Heart right ventricle (tissue), 16 donors: ENCODE results near the gene ZNF205. TPM values are rescaled to one million over a fixed set of nuclear protein-coding genes. Genes with fewer than 3 reads are reported as not detected.

Source experiments
- ATAC-seq, 8 donors: fragments of 200-7000 bp; cut with Tn5 transposase; one replicate each; pipeline ENCODE4 v1.9.1; 2020; ENCODE audit warnings: mild to moderate bottlenecking in 8 of 8, moderate library complexity in 8 of 8, moderate number of reproducible peaks in 1 of 8
- DNase-seq, 2 donors: peaks; one replicate each; pipeline ENCODE4 v3.0.0-alpha.2; 2020
- H3K27ac ChIP-seq, 10 donors: fragments of 200-600 bp; sonication (generic) in 2 of 10; one replicate each; pipeline versions ENCODE4 v1.5.0 to v1.8.0; 2020 to 2022; ENCODE audit warnings: mild to moderate bottlenecking in 3 of 10
- H3K27me3 ChIP-seq, 7 donors: fragments of 200-600 bp; one replicate each; pipeline ENCODE4 v1.8.0; 2021 to 2022; ENCODE audit warnings: mild to moderate bottlenecking in 2 of 7
- H3K36me3 ChIP-seq, 9 donors: fragments of 200-600 bp; sonication (generic) in 1 of 9; one replicate each; pipeline versions ENCODE4 v1.5.0 to v1.8.0; 2020 to 2022; ENCODE audit warnings: mild to moderate bottlenecking in 2 of 9
- H3K4me1 ChIP-seq, 9 donors: fragments of 200-600 bp; sonication (generic) in 1 of 9; one replicate each; pipeline versions ENCODE4 v1.5.0 to v1.8.0; 2020 to 2022; ENCODE audit warnings: mild to moderate bottlenecking in 4 of 9
- H3K4me3 ChIP-seq, 10 donors: fragments of 200-600 bp; sonication (generic) in 2 of 10; one replicate each; pipeline versions ENCODE4 v1.5.0 to v1.8.0; 2020 to 2022; ENCODE audit warnings: mild to moderate bottlenecking in 7 of 10, moderate library complexity in 2 of 10
- H3K9me3 ChIP-seq, 11 donors: fragments of 200-600 bp in 10 of 11; sonication (generic) in 2 of 11; one replicate each; pipeline versions ENCODE4 v1.5.0 to v1.8.0; 2013 to 2022; ENCODE audit warnings: mild to moderate bottlenecking in 2 of 11, control low read depth in 1 of 11, moderate library complexity in 1 of 11
- WGBS, 2 donors: extraction: QIAGEN DNeasy Blood & Tissue Kit; methylation state at CpG; one replicate each; pipeline ENCODE4 v1.1.7; 2013; ENCODE audit warnings: inconsistent platforms in 1 of 2; 5-methylcytosine and 5-hydroxymethylcytosine counted together
- intact Hi-C, 10 donors: fragments of 100-400 bp; cut with DNase I; formaldehyde crosslinking; loops; one replicate each; pipeline versions ENCODE4 v1.11.1 to v1.14.2; 2022
- polyA plus RNA-seq, 2 donors: library from polyadenylated mRNA; stranded (reverse); fragments of 200-250 nt; gene quantifications; one replicate each; pipeline ENCODE4 v1.2.3, GENCODE V29; 2013
- total RNA-seq, 10 donors: library from RNA; stranded (reverse); fragmentation: NEBNext Ultra II Directional in 3 of 10; extraction: Animal tissue kit (Norgen Biotek cat#: 25700) in 3 of 10; gene quantifications; one replicate each; pipeline versions ENCODE4 v1.2.1 to v1.2.4, GENCODE V29; 2021 to 2023
- TF ChIP-seq, protein P1 (sequence below), 9 donors: fragments of 200-600 bp; sonication (generic) in 2 of 9; IDR thresholded peaks; one replicate each; pipeline versions ENCODE4 v1.5.0 to v1.8.0; 2021 to 2022; ENCODE audit warnings: antibody characterized with exemption in 9 of 9, mild to moderate bottlenecking in 5 of 9, moderate library complexity in 1 of 9
- donor health status: Arrhythmogenic right ventricular cardiomyopathy.
- donor health status: ischemic (EF 13 %, LVEDD 7.1; RV severe dilation, severe dysfunction).
- donor health status: healthy with polysubstance abuse.
- donor health status: DM: no; HTN: yes; CAD: no.
- donor health status: DM: no; HTN: no; CAD: no.
- donor health status: ischemic (EF 25% LVEDD 6.9; RV normal size, moderate dysfunction).
- donor health status: ischemic (EF 25% LVEDD 5.7; RV mildly dilated, moderate dysfunction).
- donor health status: healthy.
- donor health status: DM: yes; HTN: yes; CAD: no.
- donor health status: Ischemic cardiomyopathy.
- donor health status: ischemic (EF 35%, LVEDD 5.7; RV mildly dilated, moderate dysfunction).
- donor health status: nonischemic (EF 11% LVEDD 7.7; RV severe dilation, severe dysfunction).
- donor health status: DM: yes; HTN: yes; CAD: no.
- donor health status: PGD.
- donor health status: ischemic (EF 29% LVEDD 5.4; RV normal size, mild dysfunction).
- donor health status: nonischemic (EF 23%, LVEDD 6.1; RV moderate dilation, normal function).

The ZNF205 gene
- total and polyA plus RNA-seq, 12 donors = 5.8 to 26.9 (median 8.0) TPM

DNA sequence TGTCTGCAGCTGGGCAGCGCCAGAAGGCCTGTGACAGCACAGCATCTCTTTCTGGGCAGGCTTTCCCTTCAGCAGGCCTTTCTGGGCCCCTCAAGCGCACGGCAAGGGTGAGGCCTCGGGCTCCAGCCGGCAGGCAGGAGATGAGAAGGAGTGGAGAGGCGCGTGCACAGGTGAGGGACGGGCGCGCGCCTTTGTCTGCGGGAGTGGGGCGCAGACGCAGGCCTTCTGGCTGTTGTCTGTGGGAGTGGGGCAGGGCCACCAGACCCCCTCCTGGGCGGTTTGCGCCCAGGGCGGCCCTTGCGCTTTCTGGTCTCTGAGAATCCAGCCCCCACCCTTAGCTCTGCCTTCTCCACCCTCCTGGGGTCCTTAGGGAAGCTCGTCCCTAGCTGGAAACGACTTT, 6.5 kb downstream of the ZNF205 start:
- peaks cover 8 to 32% (median 16%) of the 10 kb centered on the region in 9 donors for H3K4me1 ChIP-seq
- ATAC-seq = no peak
- H3K4me3 ChIP-seq = no peak overlapping the region
- 94 to 97% methylated on average over 20 of the region's 20 CpGs for WGBS, 2 donors
- no peaks in the 10 kb centered on the region for H3K27me3 ChIP-seq
- no peaks in the 10 kb centered on the region for H3K9me3 ChIP-seq
- intact Hi-C loops = loop anchor here in 1 of 10 donors (10.0 kb wide), 1 partner anchor 64 kb away; no protein-coding TSS in a partner anchor
- TF ChIP-seq, protein P1, sequence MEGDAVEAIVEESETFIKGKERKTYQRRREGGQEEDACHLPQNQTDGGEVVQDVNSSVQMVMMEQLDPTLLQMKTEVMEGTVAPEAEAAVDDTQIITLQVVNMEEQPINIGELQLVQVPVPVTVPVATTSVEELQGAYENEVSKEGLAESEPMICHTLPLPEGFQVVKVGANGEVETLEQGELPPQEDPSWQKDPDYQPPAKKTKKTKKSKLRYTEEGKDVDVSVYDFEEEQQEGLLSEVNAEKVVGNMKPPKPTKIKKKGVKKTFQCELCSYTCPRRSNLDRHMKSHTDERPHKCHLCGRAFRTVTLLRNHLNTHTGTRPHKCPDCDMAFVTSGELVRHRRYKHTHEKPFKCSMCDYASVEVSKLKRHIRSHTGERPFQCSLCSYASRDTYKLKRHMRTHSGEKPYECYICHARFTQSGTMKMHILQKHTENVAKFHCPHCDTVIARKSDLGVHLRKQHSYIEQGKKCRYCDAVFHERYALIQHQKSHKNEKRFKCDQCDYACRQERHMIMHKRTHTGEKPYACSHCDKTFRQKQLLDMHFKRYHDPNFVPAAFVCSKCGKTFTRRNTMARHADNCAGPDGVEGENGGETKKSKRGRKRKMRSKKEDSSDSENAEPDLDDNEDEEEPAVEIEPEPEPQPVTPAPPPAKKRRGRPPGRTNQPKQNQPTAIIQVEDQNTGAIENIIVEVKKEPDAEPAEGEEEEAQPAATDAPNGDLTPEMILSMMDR (IDR thresholded peaks at IDR 0.05) = no peak
- DNase-seq = no peak
- H3K36me3 ChIP-seq = peaks cover 0 to 71% (median 16%) of the 10 kb centered on the region in 9 donors
- H3K27ac ChIP-seq = no peak overlapping the region

DNA sequence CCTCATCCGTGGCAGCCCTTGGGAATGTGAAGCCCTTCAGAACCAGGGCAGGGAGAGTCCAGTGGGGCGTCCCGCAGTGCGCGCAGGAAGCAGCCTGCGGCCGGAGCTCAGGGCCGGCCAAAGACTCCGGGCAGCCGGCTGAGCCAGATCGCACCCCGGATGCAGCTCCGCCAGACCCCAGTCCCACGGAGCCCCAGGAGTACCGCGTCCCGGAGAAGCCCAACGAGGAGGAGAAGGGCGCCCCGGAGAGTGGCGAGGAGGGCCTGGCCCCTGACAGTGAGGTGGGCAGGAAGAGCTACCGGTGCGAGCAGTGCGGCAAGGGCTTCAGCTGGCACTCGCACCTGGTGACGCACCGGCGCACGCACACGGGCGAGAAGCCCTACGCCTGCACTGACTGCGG, 6.9 kb downstream of the ZNF205 start:
- peaks cover 4 to 30% (median 14%) of the 10 kb centered on the region in 9 donors for H3K4me1 ChIP-seq
- no peak overlapping the region for H3K27ac ChIP-seq
- WGBS, 2 donors = 94% methylated on average over 33 of the region's 33 CpGs
- ATAC-seq = no peak
- TF ChIP-seq, protein P1 (IDR thresholded peaks at IDR 0.05) = no peak
- H3K4me3 ChIP-seq = no peak overlapping the region
- H3K27me3 ChIP-seq = no peaks in the 10 kb centered on the region
- H3K9me3 ChIP-seq = no peaks in the 10 kb centered on the region
- peaks cover 0 to 68% (median 16%) of the 10 kb centered on the region in 9 donors for H3K36me3 ChIP-seq
- intact Hi-C loops = loop anchor here in 1 of 10 donors (10.0 kb wide), 1 partner anchor 64 kb away; no protein-coding TSS in a partner anchor
- no peak for DNase-seq

DNA sequence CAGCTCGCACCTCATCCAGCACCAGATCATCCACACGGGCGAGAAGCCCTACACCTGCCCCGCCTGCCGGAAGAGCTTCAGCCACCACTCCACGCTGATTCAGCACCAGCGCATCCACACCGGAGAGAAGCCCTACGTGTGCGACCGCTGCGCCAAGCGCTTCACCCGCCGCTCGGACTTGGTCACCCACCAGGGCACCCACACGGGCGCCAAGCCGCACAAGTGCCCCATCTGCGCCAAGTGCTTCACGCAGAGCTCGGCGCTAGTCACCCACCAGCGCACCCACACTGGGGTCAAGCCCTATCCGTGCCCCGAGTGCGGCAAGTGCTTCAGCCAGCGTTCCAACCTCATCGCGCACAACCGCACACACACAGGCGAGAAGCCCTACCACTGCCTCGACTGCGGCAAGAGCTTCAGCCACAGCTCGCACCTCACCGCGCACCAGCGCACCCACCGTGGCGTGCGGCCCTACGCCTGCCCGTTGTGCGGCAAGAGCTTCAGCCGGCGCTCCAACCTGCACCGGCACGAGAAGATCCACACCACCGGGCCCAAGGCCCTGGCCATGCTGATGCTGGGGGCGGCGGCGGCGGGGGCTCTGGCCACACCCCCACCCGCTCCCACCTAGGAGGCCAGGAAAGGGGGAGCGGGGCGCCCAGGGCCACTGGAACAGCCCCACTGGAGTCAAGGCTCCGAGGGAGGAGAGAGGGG, 7.5 kb downstream of the ZNF205 start:
- intact Hi-C loops = loop anchor here in 1 of 10 donors (10.0 kb wide), 1 partner anchor 65 kb away; no protein-coding TSS in a partner anchor
- no peak overlapping the region for H3K4me3 ChIP-seq
- no peaks in the 10 kb centered on the region for H3K9me3 ChIP-seq
- TF ChIP-seq, protein P1 (IDR thresholded peaks at IDR 0.05) = no peak
- ATAC-seq (no peak), DNase-seq (no peak)
- H3K27me3 ChIP-seq = no peaks in the 10 kb centered on the region
- WGBS, 2 donors = 96% methylated on average over 56 to 57 of the region's 57 CpGs
- peaks cover 4 to 25% (median 13%) of the 10 kb centered on the region in 9 donors for H3K4me1 ChIP-seq
- peaks cover 0 to 62% (median 16%) of the 10 kb centered on the region in 9 donors for H3K36me3 ChIP-seq
- H3K27ac ChIP-seq = no peak overlapping the region

DNA sequence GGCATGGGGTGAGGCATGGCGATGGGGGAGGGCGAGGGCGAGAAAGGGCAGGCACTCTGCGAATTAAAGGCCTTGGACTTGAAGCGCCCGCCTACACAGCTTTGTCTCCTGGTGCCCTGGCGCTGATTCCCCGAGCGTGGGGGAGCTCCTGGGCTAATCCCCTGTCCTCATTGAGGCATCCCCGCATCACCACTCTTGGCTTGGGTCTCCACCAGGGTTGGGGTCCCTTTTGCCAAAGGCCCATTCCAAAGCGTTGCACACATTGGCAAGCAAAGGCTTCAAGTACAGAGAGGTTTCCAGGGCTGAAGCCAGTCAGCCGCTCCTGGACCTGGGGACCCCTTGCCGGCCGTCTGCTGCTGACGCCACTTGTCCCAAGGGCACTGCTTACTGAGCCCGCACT, 8.0 kb downstream of the ZNF205 start:
- DNase-seq = no peak
- intact Hi-C loops = no loop called here
- Histone ChIP-seq H3K4me1 (peaks cover 4 to 31% (median 18%) of the 10 kb centered on the region in 9 donors), H3K4me3 (no peak overlapping the region), H3K36me3 (peaks cover 0 to 56% (median 16%) of the 10 kb centered on the region in 9 donors), H3K27ac (no peak overlapping the region), H3K9me3 (no peaks in the 10 kb centered on the region), H3K27me3 (no peaks in the 10 kb centered on the region)
- WGBS, 2 donors = 91 to 92% methylated on average over 15 to 16 of the region's 16 CpGs
- ATAC-seq = no peak
- TF ChIP-seq, protein P1 (IDR thresholded peaks at IDR 0.05) = no peak
